ENCODE results near the gene TRABD2B. TPM values are rescaled to one million over a fixed set of nuclear protein-coding genes. Genes with fewer than 3 reads are reported as not detected.

TRABD2B gene
- polyA plus RNA-seq, 1 of the 3 experiments (the other 2 are of a cell fraction) = 0.03 TPM

DNA sequence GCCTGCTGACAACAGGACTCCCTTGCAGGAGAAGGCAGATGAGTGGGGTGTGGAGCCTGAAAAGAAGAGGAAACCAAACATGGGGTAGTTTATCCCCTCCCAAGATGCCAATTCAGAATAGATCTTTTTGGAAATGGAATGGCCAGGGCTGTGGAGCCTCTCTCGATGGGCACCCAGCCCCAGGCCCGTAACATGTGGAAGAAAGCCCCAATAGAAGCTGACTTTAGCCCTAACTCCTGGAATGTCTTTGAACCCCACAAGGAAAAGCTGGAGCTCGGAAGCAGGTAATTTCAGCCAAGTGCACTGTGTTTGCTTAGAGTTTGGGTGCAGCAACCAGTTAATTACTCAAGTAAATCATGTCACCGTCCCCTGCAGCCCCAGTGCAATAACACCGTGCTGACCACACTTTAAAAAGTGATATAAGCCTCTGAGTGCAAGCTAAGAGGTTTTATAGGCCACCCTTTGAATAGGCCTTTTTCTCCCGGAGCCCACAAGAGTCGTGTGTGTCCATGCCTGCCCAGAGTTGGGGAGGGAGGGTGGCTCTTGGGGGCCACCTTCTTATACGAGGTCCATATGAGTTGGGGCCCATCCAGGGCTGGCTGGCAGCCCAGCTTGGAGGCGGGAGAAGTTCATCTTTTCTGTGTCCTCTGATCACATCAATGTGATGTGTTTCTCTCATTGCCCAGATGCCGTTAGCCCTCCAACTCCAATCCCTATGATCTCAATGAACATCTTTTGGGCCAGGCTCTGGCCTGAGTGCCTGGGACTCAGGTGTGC is 153.2 kb downstream of the TRABD2B start (continued):
- TF ChIP-seq USF2 (IDR thresholded peaks at IDR 0.05; ENCODE audit: borderline replicate concordance, low read depth, low read length) (no peak), FOXJ3 (CRISPR knock-in tag; IDR thresholded peaks at IDR 0.05) (no peak), NRF1 (IDR thresholded peaks at IDR 0.05; ENCODE audit: low read depth, low read length) (no peak), TAF1 (IDR thresholded peaks at IDR 0.05; ENCODE audit: borderline replicate concordance, low read depth, low read length) (no peak), CHD2 (IDR thresholded peaks at IDR 0.05; ENCODE audit: low read length, partially characterized antibody) (no peak), TCF12 (IDR thresholded peaks at IDR 0.05) (no peak), RFX5 (IDR thresholded peaks at IDR 0.05; ENCODE audit: low read length) (no peak), EZH2phosphoT487 (IDR thresholded peaks at IDR 0.05; ENCODE audit: borderline replicate concordance, low read depth) (no peak), RCOR1 (IDR thresholded peaks at IDR 0.05; ENCODE audit: low read length) (no peak), USF1 (IDR thresholded peaks at IDR 0.05; ENCODE audit: borderline replicate concordance, low read depth) (no peak)

DNA sequence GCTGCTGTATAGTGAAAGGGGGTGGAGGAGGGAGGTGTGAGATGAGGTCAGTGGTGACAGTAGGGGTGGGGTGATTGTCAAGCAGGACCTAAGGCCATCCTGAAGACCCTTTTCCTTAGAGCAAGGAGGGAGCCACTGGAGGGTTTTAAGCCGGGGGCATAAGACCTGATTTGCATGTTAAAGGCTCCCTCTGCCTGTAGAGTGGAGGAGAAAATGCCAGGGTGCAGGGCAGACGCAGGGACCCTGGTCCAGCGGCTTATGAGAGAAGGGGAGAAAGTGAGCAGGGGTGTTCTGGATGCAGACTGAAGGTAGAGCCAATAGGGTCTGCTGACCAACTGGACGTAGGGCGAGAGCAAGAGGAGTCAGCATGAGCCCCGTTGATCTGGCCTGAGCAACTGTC is 154.1 kb downstream of the TRABD2B start:
- Histone ChIP-seq H2AFZ (ENCODE audit: low read depth) (no peak overlapping the region), H3K36me3 (replicated peaks in 1 of 2; ENCODE audit: control insufficient read depth in 1 of 2, insufficient read depth in 2 of 2, low read length in 1 of 2) (no peaks in the 10 kb centered on the region), H3K4me3 (ENCODE audit: low read depth in 2 of 2, low read length in 1 of 2) (no peak overlapping the region), H3F3A (replicated peaks; ENCODE audit: insufficient read depth) (no peaks in the 10 kb centered on the region), H3K9me3 (no peaks in the 10 kb centered on the region), H3K79me2 (ENCODE audit: insufficient read depth) (no peaks in the 10 kb centered on the region), H3K4me2 (no peak overlapping the region), H3K27me3 (ENCODE audit: insufficient read depth) (no peaks in the 10 kb centered on the region), H3K9me2 (no peaks in the 10 kb centered on the region), H3K27ac (ENCODE audit: low read depth in 2 of 2, low read length in 1 of 2) (no peak overlapping the region), H4K20me1 (ENCODE audit: insufficient read depth) (no peaks in the 10 kb centered on the region), H3K4me1 (ENCODE audit: control insufficient read depth in 1 of 2, insufficient read depth in 2 of 2, low read depth in 1 of 2, low read length in 1 of 2) (peaks cover 0 to 16% of the 10 kb centered on the region in 2 experiments; a peak in 2 of 4 replicates), H3K9ac (no peak overlapping the region)
- CTCF ChIA-PET = interaction anchor here (1.9 kb wide), 1 partner anchor 9 kb away, joined by 5 read pairs; no protein-coding TSS in a partner anchor
- no peak for DNase-seq
- TF ChIP-seq EP300 (IDR thresholded peaks at IDR 0.05; ENCODE audit: borderline replicate concordance in 1 of 2, low read depth in 1 of 2, low read length in 1 of 2) = no peak
- no peak for TF ChIP-seq ELF1 (IDR thresholded peaks at IDR 0.05)
- no peak for TF ChIP-seq IRF3 (IDR thresholded peaks at IDR 0.05; ENCODE audit: low read depth, low read length)
- TF ChIP-seq FOSL2 (IDR thresholded peaks at IDR 0.05; ENCODE audit: borderline replicate concordance, low read depth) = no peak
- no peak for TF ChIP-seq RXRA (IDR thresholded peaks at IDR 0.05; ENCODE audit: borderline replicate concordance, low read depth)
- no peak for TF ChIP-seq RFX5 (IDR thresholded peaks at IDR 0.05; ENCODE audit: low read length)
- no peak for TF ChIP-seq SMC3 (IDR thresholded peaks at IDR 0.05; ENCODE audit: low read depth, low read length)
- WGBS (ENCODE audit: low lambda C conversion rate) = 48% methylated on average over 6 of the region's 6 CpGs
- POLR2A ChIA-PET = no interaction called here

Measured in SK-N-SH (cell line).